Natural killer cell (primary cell): Measurements from ENCODE around the gene METRN. TPM values are rescaled to one million over a fixed set of nuclear protein-coding genes. Genes with fewer than 3 reads are reported as not detected.

Experiments used
- ATAC-seq, 3 donors: fragments of 150-1000 bp in 2 of 3; fragments of 200-7000 bp in 1 of 3; cut with Tn5 transposase; 1 replicate in 1 of 3; 2 replicates in 2 of 3; pipeline ENCODE4 v1.10.0; 2021; ENCODE audit warnings: mild to moderate bottlenecking in 2 of 3, moderate library complexity in 2 of 3
- DNase-seq, 2 donors: peaks; one replicate each; pipeline versions ENCODE4 v3.0.0 to v3.0.0-alpha.2; 2013 to 2021; ENCODE audit warnings: mixed read lengths in 1 of 2
- H3K27ac ChIP-seq: one replicate; pipeline ENCODE4 v1.5.1; 2013; ENCODE audit warnings: mild to moderate bottlenecking, low read length
- H3K27me3 ChIP-seq: one replicate; pipeline ENCODE4 v1.6.1; 2013; ENCODE audit warnings: low read length; ENCODE audit not compliant: control insufficient read depth, insufficient read depth
- H3K36me3 ChIP-seq: one replicate; pipeline ENCODE4 v1.6.1; 2013; ENCODE audit warnings: low read length; ENCODE audit not compliant: control insufficient read depth, insufficient read depth
- H3K4me1 ChIP-seq: one replicate; pipeline ENCODE4 v1.6.1; 2013; ENCODE audit warnings: low read length; ENCODE audit not compliant: control insufficient read depth, insufficient read depth
- H3K4me3 ChIP-seq: one replicate; pipeline ENCODE4 v1.5.1; 2013; ENCODE audit warnings: low read length
- H3K9me3 ChIP-seq: one replicate; pipeline ENCODE4 v1.6.1; 2013; ENCODE audit warnings: low read length; ENCODE audit not compliant: control insufficient read depth, insufficient read depth
- H3K27ac Mint-ChIP-seq, 2 donors: one replicate each; pipeline ENCODE4 v1.8.0; 2022; ENCODE audit warnings: mild to moderate bottlenecking in 2 of 2, mixed read lengths in 2 of 2, moderate library complexity in 1 of 2
- H3K27me3 Mint-ChIP-seq, 2 donors: one replicate each; pipeline ENCODE4 v1.8.0; 2022; ENCODE audit warnings: low read depth in 2 of 2, mixed read lengths in 2 of 2
- H3K36me3 Mint-ChIP-seq: one replicate; pipeline ENCODE4 v1.8.0; 2022; ENCODE audit warnings: mixed read lengths
- H3K4me1 Mint-ChIP-seq, 2 donors: one replicate each; pipeline ENCODE4 v1.8.0; 2022; ENCODE audit warnings: mixed read lengths in 2 of 2
- H3K4me3 Mint-ChIP-seq: one replicate; pipeline ENCODE4 v1.8.0; 2022; ENCODE audit warnings: mild to moderate bottlenecking, moderate library complexity, mixed read lengths
- H3K9me3 Mint-ChIP-seq, 2 donors: one replicate each; pipeline ENCODE4 v1.8.0; 2022; ENCODE audit warnings: mixed read lengths in 2 of 2
- CTCF ChIP-seq: fragments of 200-600 bp; IDR thresholded peaks from one replicate; pipeline ENCODE4 v1.8.0; 2022; ENCODE audit warnings: antibody characterized with exemption
- WGBS: methylation state at CpG from one replicate; pipeline ENCODE4 v1.1.7; 2013; ENCODE audit warnings: missing lambda C conversion rate; ENCODE audit not compliant: insufficient coverage; 5-methylcytosine and 5-hydroxymethylcytosine counted together
- intact Hi-C: fragments of 100-400 bp; cut with micrococcal nuclease; formaldehyde crosslinking; loops from one replicate; pipeline ENCODE4 v1.14.2; 2022
- total RNA-seq, 4 donors: library from RNA; stranded (reverse); fragments of 120-200 nt in 1 of 4; gene quantifications; one replicate each; pipeline versions ENCODE4 v1.2.3 to v1.2.4, GENCODE V29; 2013 to 2022

METRN gene
- total RNA-seq, 3 donors from 2014 or later (not counting 1 experiment from before 2014, with no cell fraction given): 11.8 to 16.6 (median 14.3) TPM

- H3K27me3 Mint-ChIP-seq: no peaks in the 10 kb centered on the region
- Histone ChIP-seq H3K4me1 (peaks cover 20% of the 10 kb centered on the region), H3K27me3 (no peaks in the 10 kb centered on the region), H3K9me3 (no peaks in the 10 kb centered on the region), H3K36me3 (peaks cover 15% of the 10 kb centered on the region), H3K4me3 (no peak overlapping the region), H3K27ac (no peak overlapping the region)
- peaks cover 0 to 3% of the 10 kb centered on the region in 2 donors for H3K4me1 Mint-ChIP-seq
- H3K36me3 Mint-ChIP-seq: no peaks in the 10 kb centered on the region
- H3K9me3 Mint-ChIP-seq: no peaks in the 10 kb centered on the region
- no peak for TF ChIP-seq CTCF
- 89% methylated on average over 22 of the region's 22 CpGs for WGBS
- no peak for DNase-seq
- no peak overlapping the region for H3K4me3 Mint-ChIP-seq
- no peak overlapping the region for H3K27ac Mint-ChIP-seq
- no peak for ATAC-seq
- intact Hi-C loops: no loop called here
Observed at GRCh38 chr16:730666-731509, 16.0 kb downstream of the METRN start.

GRCh38 chr16:732332-732731, 17.4 kb downstream of the METRN start:
- no peak for TF ChIP-seq CTCF
- H3K4me1 Mint-ChIP-seq: no peaks in the 10 kb centered on the region
- no peak for ATAC-seq
- Histone ChIP-seq H3K9me3 (no peaks in the 10 kb centered on the region), H3K4me3 (no peak overlapping the region), H3K4me1 (peaks cover 9% of the 10 kb centered on the region), H3K27me3 (no peaks in the 10 kb centered on the region), H3K36me3 (peaks cover 21% of the 10 kb centered on the region), H3K27ac (no peak overlapping the region)
- 97% methylated on average over 12 of the region's 12 CpGs for WGBS
- H3K9me3 Mint-ChIP-seq: no peaks in the 10 kb centered on the region
- H3K27ac Mint-ChIP-seq: no peak overlapping the region
- no peak for DNase-seq
- H3K27me3 Mint-ChIP-seq: no peaks in the 10 kb centered on the region
- intact Hi-C loops: no loop called here
- H3K4me3 Mint-ChIP-seq: no peak overlapping the region
- no peaks in the 10 kb centered on the region for H3K36me3 Mint-ChIP-seq

- H3K27ac Mint-ChIP-seq: no peak overlapping the region
- Histone ChIP-seq H3K27ac (no peak overlapping the region), H3K4me3 (no peak overlapping the region), H3K36me3 (peaks cover 25% of the 10 kb centered on the region), H3K27me3 (no peaks in the 10 kb centered on the region), H3K9me3 (no peaks in the 10 kb centered on the region), H3K4me1 (peaks cover 4% of the 10 kb centered on the region)
- no peak for ATAC-seq
- intact Hi-C loops: no loop called here
- no peak overlapping the region for H3K4me3 Mint-ChIP-seq
- no peak for TF ChIP-seq CTCF
- no peaks in the 10 kb centered on the region for H3K4me1 Mint-ChIP-seq
- peak in 1 of 2 donors; percentile 28 for DNase-seq
- no peaks in the 10 kb centered on the region for H3K36me3 Mint-ChIP-seq
- H3K27me3 Mint-ChIP-seq: no peaks in the 10 kb centered on the region
- 86% methylated on average over 13 of the region's 13 CpGs for WGBS
- H3K9me3 Mint-ChIP-seq: no peaks in the 10 kb centered on the region
Observed at GRCh38 chr16:732936-733335, 18.0 kb downstream of the METRN start.
